Urothelium cell line (cell line): ENCODE data around the gene SORD.
"Not testable (repeated sequence)": the region's sequence is repeated elsewhere in the genome, so short reads cannot be mapped to it uniquely, and the experiment has no call there.

Experiments used
- DNase-seq: peaks from one replicate; pipeline ENCODE4 v3.0.0; 2011; ENCODE audit warnings: low spot score, mixed read lengths
- FAIRE-seq: peaks from 2 replicates; lab custom pipeline; 2011; peaks lifted over from hg19 to GRCh38; lab: Jason Lieb, UNC

Gene SORD

DNA sequence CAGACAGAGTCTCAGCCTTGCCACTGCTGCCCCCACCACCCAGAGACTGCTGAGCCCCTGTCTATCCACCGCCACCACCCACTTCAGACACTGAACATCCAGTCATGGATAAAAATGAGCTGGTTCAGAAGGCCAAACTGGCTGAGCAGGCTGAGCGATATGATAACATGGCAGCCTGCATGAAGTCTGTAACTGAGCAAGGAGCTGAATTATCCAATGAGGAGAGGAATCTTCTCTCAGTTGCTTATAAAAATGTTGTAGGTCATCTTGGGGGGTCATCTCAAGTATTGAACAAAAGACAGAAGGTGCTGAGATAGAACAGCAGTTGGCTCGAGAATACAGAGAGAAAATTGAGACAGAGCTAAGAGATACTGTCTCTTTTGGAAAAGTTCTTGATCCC, 29.7 kb downstream of the SORD start:
- FAIRE-seq, DNase-seq: not testable (repeated sequence)

DNA sequence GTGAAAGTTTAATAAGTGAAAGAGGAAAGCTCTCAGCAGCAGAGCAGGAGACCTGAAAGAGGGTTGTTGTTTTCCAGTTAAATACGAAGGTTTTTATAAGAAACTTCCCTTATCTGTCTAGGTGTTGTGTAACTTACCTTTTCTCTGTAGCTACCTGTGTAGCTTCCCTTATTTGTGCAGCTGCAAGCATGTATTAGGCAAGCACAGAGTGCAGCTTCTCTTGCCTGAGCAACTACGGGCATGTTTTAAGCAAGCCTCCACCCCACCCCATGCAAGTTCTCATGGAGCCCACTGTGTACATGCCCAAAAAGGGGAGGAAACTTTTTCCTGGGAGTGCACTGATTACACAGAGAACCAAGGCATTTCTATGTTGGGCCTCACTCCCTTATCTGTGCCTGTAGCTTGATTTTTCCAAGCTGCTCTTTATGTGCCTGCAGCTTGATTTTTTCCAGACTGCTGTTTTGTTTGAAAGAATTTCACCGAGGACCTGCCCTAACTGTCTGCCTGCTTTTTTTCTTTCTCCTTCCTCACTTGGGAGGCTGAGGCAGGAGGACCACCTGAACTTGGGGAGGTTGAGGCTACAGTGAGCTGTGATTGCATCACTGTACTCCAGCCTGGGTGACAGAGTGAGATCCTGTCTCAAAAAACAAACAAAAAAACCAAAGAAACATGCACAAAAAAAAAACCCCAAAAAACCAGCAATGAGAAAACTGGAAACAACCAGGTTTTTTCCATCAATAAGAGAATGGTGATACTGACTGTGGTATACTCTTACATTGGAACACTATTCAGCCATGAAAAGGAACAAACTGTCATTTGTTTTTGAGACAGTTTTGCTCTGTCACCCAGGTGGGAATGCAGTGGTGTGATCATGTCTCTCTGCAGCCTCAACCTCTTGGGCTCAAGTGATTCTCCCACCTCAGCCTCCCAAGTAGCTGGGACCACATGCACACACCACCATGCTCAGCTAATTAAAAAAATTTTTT, 36.0 kb downstream of the SORD start:
- DNase-seq, FAIRE-seq: not testable (repeated sequence)

DNA sequence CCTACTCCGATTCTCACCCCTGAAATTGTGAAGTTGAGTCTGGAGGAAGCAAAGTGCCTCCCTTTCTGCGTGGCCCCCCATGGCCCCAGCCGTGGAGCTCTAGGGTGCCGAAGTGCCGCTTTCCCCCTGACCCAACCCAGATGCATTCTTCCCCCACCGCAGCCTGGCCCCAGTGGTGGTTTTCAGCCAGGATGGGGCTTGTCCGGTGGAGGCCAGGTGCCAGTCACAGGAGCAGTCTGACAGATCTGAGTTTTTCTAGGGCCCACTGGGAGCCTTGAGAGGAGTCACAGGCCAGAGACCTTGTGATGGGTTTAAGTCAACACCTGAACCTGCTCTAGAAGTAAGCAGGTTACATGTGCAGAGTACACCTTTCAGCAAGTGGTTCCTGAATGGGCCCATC, 39.3 kb downstream of the SORD start:
- FAIRE-seq, DNase-seq: not testable (repeated sequence)

DNA sequence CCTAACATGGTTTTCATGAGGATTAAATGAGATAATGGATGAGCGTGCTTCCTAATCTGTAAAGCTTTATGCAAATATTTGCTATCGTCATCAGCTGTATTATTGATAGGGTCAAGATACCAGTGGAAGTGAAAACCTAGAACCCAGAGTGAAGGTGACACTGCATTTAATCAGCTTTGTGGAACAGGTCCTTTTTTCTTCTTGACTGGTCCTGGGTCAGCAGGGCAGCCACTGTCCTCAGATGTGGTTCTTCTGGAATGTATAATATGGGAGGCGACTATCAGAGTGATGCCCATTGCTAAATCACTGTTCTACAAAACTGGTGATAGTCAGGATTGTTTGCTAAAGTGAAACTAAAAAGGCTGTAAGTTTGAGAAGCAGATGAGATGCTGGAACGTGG, 41.4 kb downstream of the SORD start:
- FAIRE-seq, result no peak
- DNase-seq, result no peak

DNA sequence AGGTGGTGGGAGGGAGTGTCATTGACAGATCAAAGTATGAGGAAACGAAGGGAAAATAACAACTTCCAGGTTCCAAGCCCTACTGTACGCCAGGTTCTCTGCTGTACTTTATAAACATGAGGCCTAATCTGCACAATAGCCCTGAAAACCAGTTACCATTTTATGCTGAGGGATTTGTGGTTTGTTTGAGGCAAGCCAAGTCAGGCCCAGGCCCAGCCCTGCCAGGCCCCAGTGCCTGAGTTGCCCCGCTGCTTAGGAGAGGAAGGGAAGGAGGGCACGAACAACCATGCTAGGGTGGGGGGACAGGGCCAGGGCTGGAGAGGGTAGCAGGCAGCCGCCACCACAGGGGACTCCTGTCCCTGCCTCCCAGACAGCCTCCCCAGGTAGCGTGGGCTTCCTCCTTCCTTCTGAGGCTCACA, 47.0 kb downstream of the SORD start:
- not testable (repeated sequence) for FAIRE-seq, DNase-seq

DNA sequence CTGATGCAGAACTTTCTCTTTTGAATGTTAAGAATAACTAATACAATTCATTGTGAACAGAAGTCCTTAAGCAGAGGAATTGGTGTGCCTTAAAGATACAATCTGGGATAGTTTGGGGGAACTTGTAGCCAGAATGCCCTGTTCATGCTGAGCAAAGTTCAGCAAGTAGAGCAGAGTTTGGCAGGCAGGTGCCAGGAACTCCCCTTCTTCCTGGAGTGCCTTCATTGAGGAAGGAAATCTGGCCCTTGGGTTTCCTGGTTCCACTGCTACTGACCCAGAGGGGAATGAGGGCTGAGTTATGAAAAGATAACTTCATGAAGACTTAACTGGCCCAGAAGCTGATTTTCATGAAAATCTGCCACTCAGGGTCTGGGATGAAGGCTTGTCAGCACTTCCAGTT, 50.6 kb downstream of the SORD start:
- not testable (repeated sequence) for FAIRE-seq, DNase-seq

DNA sequence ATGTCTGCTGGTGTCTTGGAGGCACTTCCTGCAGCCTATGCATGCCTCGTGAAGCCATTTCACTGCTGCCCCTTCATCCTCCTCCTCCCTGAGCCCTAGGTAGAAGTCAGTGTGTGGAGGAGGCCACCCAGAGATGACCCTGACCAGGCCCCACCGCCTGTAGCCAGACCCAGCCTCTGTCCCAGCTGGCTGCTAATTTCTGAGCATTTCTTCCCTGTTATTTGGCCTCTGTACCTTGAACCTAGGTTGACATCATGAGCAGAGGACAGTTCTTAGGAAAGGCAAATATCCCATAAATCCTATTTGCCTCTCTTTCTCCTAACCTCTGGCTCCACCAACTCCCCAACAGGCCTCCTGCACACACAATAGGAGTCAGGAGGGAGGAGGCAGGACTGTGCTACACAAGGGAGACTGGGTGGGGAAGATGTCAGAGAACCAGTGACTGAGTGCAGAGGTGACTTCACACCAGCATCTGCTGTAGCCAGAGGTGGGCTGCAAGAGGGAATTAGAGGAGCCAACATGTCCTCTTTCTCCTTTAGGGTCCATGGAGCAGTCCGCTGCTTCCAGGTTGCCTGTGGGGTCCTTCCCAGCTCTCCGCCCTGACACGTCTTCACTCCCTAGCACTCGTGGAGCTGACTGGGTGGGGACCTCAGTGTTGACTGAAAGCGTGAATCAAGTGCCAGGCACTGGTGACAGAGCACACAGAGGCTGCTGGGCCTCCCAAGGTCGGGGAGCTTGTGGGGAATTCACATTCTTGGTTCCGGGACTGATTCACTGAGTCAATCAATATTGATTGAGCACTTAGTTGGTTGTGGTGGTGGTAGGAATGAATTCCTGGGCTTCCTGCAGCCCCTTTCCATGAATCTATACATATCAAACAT, 52.7 kb downstream of the SORD start:
- DNase-seq, FAIRE-seq: not testable (repeated sequence)

DNA sequence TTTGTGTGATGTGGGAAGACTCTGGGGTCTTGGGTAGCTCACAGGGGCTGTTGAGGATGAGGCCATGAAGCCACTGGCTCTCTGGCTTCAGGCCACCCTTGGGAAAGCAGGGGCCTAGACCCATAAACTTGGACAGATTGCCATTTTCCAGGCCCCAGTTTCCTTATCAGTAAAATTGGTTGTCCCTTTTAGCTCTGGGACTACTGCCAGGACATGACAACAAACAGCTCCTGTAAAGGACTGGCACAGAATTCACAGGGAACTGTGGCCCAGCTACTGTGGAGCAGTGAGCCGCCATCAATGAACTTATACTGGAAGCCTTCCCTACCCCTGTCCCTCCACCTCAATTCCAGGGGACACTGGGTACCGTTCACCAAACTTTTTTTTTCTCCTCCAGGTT, 54.4 kb downstream of the SORD start:
- FAIRE-seq, result not testable (repeated sequence)

DNA sequence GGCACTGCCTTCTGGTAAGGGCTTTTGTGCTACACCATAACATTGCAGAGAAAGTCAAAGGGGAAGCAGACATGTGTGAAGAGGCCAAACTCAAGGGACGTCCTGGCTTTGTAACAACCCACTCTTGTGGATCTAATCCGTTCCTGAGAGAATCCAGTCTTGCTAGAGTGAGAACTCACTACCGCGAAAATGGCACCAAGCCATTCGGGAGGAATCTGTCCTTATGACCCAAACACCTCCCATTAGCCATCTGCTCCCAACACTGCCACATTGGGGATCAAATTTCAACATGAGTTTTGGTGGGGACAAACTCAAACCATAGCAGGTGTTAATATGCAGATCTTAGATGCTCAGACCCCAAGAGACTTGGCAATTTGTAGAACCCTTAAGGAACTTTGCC, 56.2 kb downstream of the SORD start:
- not testable (repeated sequence) for FAIRE-seq, DNase-seq

More for the DNA sequence above, 54.4 kb downstream of the SORD start:
- not testable (repeated sequence) for DNase-seq

DNA sequence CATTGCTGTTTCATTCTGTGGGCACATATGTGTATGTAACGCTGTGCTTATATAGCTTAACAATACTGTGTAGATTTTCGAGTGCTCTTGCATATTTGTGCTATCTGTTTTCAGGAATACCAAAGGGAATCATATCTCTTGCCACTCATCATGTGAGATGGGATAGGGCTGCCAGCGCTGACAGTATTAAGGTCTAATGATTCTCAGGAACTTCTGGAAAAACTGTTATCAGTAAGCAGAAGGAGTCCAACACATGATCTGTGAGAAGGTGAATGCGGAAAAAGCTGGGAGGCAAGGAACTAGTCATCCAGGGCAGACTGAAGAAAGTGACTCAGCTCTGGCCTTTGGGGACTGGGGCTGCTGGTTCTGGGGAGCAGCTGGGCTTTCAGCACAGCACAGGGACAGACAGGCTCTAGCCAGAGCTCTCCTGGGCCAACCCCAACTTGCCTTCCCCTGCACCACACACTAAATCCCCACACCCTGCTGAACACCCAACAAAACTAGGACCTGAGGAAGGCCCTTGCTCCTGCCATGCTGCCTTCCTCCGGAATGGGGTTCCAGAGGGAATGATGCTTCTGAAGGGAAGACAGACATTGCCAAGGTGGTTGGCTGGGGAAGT, 56.7 kb downstream of the SORD start:
- not testable (repeated sequence) for DNase-seq, FAIRE-seq

DNA sequence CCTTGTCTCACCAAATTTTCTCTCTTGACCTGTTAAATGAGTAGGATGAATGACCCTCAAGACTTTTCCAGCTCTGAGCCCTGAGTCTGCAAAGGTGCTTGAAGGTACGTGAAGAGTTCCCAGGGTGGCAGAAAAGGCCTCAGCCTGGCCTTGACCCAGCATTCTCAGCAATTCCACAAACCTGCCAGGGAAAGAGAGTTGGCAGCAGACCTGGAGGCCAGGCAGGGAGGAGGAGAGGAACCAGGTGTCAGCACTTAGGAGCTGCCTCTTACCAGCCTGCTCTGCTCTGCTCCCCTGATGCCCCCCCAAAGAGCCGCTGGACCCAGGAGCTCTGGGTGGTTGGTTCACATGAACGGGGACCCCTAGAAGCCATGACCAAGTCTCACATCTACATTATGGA, 57.6 kb downstream of the SORD start:
- not testable (repeated sequence) for DNase-seq, FAIRE-seq

DNA sequence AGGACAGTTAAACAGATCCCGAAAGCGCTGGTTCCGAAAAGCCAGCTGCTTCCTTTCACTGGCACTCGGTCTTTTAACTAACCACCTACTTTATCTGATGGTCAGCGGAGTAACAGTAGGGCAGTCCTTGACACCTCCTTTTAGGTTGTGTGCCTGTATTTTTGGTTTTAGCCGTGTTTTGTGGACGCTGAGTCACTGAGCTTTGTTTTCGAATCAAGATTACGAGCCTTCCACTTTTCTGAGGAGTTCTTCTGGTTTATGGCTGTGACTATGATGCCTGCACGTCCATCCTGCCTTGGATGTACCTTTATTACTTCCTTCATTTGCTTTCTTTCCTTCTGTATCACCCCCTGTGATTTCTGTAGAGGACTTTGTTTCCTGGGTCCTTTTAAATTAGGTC, 59.4 kb downstream of the SORD start:
- DNase-seq, FAIRE-seq: not testable (repeated sequence)

DNA sequence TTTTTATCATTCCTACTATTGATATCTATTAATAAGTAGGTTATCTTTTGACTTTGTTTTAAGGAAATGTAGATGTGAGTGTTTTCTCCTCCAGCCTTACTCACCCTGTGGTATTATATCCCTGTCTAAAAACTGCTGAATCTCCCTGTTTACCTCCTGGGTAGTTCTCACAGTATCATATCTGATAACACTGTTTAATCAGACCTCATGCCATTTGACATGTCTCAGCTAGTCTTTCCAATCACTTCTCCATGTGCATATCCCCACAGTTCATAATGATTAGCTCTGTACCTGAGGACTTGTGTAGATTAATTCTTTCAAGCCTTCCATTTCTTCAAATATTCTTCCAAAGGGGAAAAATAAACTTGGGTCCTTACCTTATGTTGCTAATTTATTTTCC, 60.2 kb downstream of the SORD start:
- DNase-seq (no peak), FAIRE-seq (no peak)

DNA sequence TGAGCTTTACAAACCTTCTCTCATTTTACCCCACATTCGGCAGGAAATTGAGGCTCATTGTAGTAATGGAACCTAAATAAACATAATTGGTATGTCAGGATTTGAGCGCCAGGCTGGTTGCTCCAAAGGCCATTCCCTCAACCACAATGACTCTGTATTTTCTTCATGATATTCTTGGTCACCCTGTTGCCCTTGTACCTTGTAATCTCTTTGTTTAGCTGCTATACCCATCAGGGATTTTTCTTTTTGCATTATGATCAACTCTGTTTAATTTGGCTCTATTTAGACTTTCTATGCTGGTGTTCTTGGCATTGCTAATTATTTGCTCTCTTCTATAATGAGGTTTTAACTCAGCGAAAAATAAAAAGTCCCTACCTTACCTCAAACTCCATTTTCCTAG, 61.2 kb downstream of the SORD start:
- FAIRE-seq (no peak), DNase-seq (no peak)

DNA sequence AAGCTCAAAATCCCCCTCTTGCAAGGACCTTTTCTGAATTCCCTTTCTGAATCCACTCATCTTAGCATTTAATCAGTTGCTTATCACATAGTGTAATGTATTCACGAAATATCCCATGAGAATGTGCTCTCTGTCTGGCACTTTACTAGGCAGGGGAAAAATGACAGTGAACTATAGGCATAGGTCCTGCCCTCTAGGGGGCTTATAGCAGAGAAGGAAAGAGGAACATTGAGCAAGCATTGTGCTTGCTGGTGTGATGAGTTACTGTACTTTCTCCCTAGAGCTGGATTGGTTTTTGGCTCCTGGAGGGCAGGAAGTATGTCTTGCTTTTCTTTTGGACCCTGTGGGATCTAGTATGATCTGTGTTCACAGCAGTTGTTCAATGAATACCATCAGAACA, 64.5 kb downstream of the SORD start:
- DNase-seq, result no peak
- FAIRE-seq, result no peak

DNA sequence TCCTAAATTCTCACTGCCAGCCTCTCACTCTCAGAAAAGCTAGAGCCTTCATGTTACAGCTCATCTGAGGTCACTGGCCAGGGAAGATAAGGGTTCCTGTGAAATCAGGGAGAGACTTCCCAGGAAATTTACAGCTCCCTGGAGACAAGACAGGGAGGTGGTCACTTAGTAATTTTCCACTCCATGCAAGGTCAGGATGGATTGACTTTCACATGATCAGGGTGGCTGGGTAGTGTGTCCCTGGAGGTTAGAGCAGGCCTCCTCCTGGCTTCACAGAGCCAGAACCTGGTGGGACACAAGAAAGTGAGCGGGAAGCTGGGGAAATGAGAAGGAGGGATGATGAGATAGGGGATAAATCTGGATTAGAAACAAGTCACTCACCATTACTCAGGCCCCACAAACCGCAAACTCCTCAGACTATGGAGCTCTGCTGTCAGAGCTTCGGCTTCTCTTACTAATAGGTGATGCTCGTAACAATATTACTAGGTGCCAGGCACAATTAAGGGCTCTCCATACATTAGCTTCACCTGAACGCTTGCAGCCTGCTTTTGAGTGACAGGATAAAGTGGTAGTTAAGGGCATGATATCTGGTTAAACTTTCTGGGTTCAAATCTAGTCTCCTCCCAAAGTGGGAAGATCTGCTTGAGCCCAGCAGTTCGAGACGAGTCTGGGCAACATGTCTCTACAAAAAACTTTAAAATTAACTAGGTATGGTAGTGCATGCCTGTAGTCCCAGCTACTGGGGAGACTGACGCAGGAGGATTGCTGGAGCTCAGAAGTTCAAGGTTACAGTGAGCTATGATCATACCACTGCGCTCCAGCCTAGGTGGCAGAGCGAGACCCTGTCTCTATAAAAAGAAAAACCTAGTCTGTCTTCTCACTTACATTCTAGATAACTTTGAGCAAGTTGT, 66.1 kb downstream of the SORD start:
- no peak for FAIRE-seq
- DNase-seq, result no peak

DNA sequence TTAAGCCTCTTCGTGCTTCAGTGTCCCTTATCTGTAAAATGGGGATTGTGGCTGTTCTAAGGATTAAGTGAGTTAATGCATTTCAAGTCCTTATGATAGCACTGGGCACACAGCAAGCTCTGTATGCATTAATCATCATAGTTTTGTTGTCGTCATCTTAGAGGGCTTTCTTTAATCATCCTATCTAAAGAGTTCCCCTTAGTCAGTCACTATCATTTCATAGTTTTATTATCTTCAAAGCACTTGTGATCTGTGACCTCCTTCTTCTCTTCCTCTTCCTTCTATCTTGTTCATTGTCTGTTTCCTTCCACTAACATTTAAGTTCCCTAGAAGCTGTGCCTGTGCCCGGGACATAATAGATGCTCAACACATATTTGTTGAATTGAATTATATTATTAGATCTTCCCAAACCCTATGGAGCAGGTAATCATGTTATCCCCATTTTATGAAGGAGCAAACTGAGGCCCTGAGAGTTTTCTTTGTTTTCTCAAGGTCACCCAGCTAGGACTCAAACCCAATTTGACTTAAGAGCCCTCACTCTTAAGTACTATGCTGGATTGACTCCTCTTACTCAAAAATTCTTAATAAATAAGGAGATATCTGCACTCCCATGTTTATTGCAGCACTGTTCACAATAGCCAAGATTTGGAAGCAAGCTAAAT, 66.8 kb downstream of the SORD start:
- DNase-seq (no peak), FAIRE-seq (no peak)

DNA sequence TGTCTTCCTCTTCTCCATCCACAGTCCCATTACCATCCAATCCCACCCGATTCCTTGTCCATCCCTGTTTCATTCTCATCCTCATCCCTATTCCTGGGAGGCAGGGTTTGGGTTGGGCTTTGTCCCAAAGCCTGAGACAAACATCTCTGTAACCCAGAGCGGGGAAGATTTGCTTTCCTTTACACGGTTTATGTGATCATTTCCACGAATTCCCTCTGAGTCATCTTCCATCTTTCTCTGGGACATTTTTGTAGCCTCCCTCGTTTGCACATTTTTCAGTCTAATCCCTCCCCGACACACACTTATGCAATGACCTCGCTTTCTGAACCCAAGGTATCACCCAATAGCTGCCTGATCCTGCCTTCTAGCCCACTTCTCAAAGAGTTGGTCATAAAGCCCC, 68.2 kb downstream of the SORD start:
- DNase-seq (no peak), FAIRE-seq (no peak)

DNA sequence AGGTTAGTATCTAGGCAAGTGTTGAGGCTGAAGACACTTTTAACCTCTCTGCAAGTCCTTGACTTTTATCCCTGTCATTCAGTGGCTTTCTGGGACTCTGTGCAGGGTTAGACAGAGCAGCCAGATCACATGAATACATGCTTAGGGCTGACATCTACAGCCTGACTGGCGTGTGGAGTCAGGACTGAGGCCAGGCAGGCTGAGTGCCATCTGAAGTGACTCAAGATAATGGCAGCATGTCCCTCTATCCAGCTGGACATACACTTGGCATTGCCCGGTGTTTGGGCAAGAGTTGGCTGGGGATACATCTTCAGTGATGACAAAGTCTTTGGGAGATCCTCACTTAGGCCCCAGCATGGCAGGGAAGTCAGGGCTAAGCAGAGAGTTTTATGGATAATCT, 68.6 kb downstream of the SORD start:
- DNase-seq (no peak), FAIRE-seq (no peak)
